ENCODE measurements around the gene ZDHHC16.
"Not testable (repeated sequence)": the region's sequence is repeated elsewhere in the genome, so short reads cannot be mapped to it uniquely, and the experiment has no call there.

The ZDHHC16 gene

GRCh38 chr10:97445722-97446639 lies at the start of gene ZDHHC16, which contains the start of gene EXOSC1:
Gene ZDHHC16 (plus strand): TSS chr10:97446175. CDS start chr10:97451676, 5,501 bp downstream.
Gene EXOSC1 (minus strand): TSS chr10:97446006. CDS start chr10:97445985, 21 bp downstream.
- peak; percentile 88 for DNase-seq

- DNase-seq: peak; percentile 28
Measured at GRCh38 chr10:97399843-97400545, 46.0 kb upstream of the ZDHHC16 start.

GRCh38 chr10:97400665-97401454 lies 45.1 kb upstream of the ZDHHC16 start, which contains the start of gene RRP12:
Gene RRP12 (minus strand): TSS chr10:97401340. CDS start chr10:97401231, 109 bp downstream.
- DNase-seq: peak; percentile 95

- no peak for DNase-seq
Measured at GRCh38 chr10:97401455-97401919, 44.5 kb upstream of the ZDHHC16 start.

GRCh38 chr10:97404044-97404443 lies 41.9 kb upstream of the ZDHHC16 start:
- DNase-seq: no peak

GRCh38 chr10:97406064-97406463 lies 39.9 kb upstream of the ZDHHC16 start:
- DNase-seq: no peak

- not testable (repeated sequence) for DNase-seq
Measured at GRCh38 chr10:97406483-97406882, 39.5 kb upstream of the ZDHHC16 start.

- peak; percentile 53 for DNase-seq
Measured at GRCh38 chr10:97407211-97407951, 38.6 kb upstream of the ZDHHC16 start.

- DNase-seq: no peak
Measured at GRCh38 chr10:97407952-97408248, 38.1 kb upstream of the ZDHHC16 start.

- DNase-seq: no peak
Measured at GRCh38 chr10:97408496-97408992, 37.4 kb upstream of the ZDHHC16 start.

GRCh38 chr10:97411406-97411805 lies 34.6 kb upstream of the ZDHHC16 start:
- no peak for DNase-seq

- no peak for DNase-seq
Measured at GRCh38 chr10:97412891-97413304, 33.1 kb upstream of the ZDHHC16 start.

GRCh38 chr10:97416565-97416964 lies 29.4 kb upstream of the ZDHHC16 start:
- no peak for DNase-seq

GRCh38 chr10:97423757-97424098 lies 22.2 kb upstream of the ZDHHC16 start:
- DNase-seq: not testable (repeated sequence)

- peak; percentile 86 for DNase-seq
Measured at GRCh38 chr10:97425964-97426775, 19.8 kb upstream of the ZDHHC16 start, which contains the start of gene PGAM1. Gene PGAM1 (plus strand): TSS chr10:97426191. CDS start chr10:97426308, 117 bp downstream.

GRCh38 chr10:97426776-97427570 lies 19.0 kb upstream of the ZDHHC16 start:
- DNase-seq: no peak

GRCh38 chr10:97427571-97428179 lies 18.3 kb upstream of the ZDHHC16 start:
- peak; percentile 29 for DNase-seq

GRCh38 chr10:97428572-97428981 lies 17.4 kb upstream of the ZDHHC16 start:
- no peak for DNase-seq

GRCh38 chr10:97434055-97434454 lies 11.9 kb upstream of the ZDHHC16 start:
- no peak for DNase-seq

GRCh38 chr10:97434557-97434956 lies 11.4 kb upstream of the ZDHHC16 start:
- no peak for DNase-seq

Measured in NCI-H510A (cell line).